DOHH2 (cell line): Measurements from ENCODE around the gene FARSA.

Source experiments
- CTCF ChIP-seq: fragments of 200-600 bp; sonication (generic); IDR thresholded peaks from one replicate; pipeline ENCODE4 v1.5.1; 2014; ENCODE audit warnings: antibody characterized with exemption, mild to moderate bottlenecking, low read depth, low read length; ENCODE audit not compliant: poor library complexity, severe bottlenecking
- EZH2phosphoT487 ChIP-seq: fragments of 200-600 bp; sonication (generic); IDR thresholded peaks from 2 replicates; pipeline ENCODE4 v1.6.1; 2017; ENCODE audit warnings: borderline replicate concordance, mild to moderate bottlenecking, antibody characterized with exemption, low read length, moderate library complexity, mixed read lengths

GRCh38 chr19:12886651-12886968 lies 46.9 kb downstream of the FARSA start:
- TF ChIP-seq CTCF, result no peak
- no peak for TF ChIP-seq EZH2phosphoT487
